ENCODE measurements around the gene HIVEP3.

HIVEP3 gene

GRCh38 chr1:41493117-41493536, 425.6 kb downstream of the HIVEP3 start (continued):
- TF ChIP-seq ZEB2 (tag by site-specific recombination; IDR thresholded peaks at IDR 0.05) (peak; percentile 29; the same call in 1 of the 2 replicates), ZNF174 (tag by site-specific recombination; IDR thresholded peaks at IDR 0.05) (no peak), ZNF792 (tag by site-specific recombination; IDR thresholded peaks at IDR 0.05) (peak; percentile 95; the same call in 1 of the 2 replicates), ZNF16 (tag by site-specific recombination; IDR thresholded peaks at IDR 0.05; ENCODE audit: low read depth) (no peak), KLF8 (tag by site-specific recombination; IDR thresholded peaks at IDR 0.05) (peak; percentile 38; the same call in 1 of the 2 replicates), ZBTB26 (tag by site-specific recombination; optimal IDR thresholded peaks at IDR 0.05) (no peak), ZNF366 (tag by site-specific recombination; conservative IDR thresholded peaks at IDR 0.05) (0 out of 2 replicates have a peak, but pooled peaks have one; percentile 24), PRDM4 (tag by site-specific recombination; IDR thresholded peaks at IDR 0.05) (no peak), ZNF398 (tag by site-specific recombination; IDR thresholded peaks at IDR 0.05) (peak; percentile 91), ZNF221 (tag by site-specific recombination; IDR thresholded peaks at IDR 0.05; ENCODE audit: borderline replicate concordance) (no peak), KLF1 (tag by site-specific recombination; IDR thresholded peaks at IDR 0.05) (no peak; the same call in 1 of the 2 replicates), ZNF621 (tag by site-specific recombination; IDR thresholded peaks at IDR 0.05) (no peak), REPIN1 (tag by site-specific recombination; IDR thresholded peaks at IDR 0.05; ENCODE audit: low read depth) (no peak), ZNF133 (tag by site-specific recombination; IDR thresholded peaks at IDR 0.05) (no peak), ZBTB48 (tag by site-specific recombination; IDR thresholded peaks at IDR 0.05) (peak; percentile 77), ZBTB20 (tag by site-specific recombination; IDR thresholded peaks at IDR 0.05) (peak; percentile 37; the same call in 1 of the 2 replicates), ZNF660 (tag by site-specific recombination; IDR thresholded peaks at IDR 0.05) (peak; percentile 93), ZNF692 (tag by site-specific recombination; IDR thresholded peaks at IDR 0.05) (peak; percentile 100), KLF16 (tag by site-specific recombination; IDR thresholded peaks at IDR 0.05) (peak; percentile 51; the same call in 1 of the 2 replicates), ZNF280D (tag by site-specific recombination; IDR thresholded peaks at IDR 0.05) (peak; percentile 76; the same call in 1 of the 2 replicates), PRDM10 (tag by site-specific recombination; IDR thresholded peaks at IDR 0.05) (peak; percentile 90), ZNF23 (tag by site-specific recombination; IDR thresholded peaks at IDR 0.05; ENCODE audit: borderline replicate concordance) (no peak), INSM2 (tag by site-specific recombination; IDR thresholded peaks at IDR 0.05) (peak; percentile 49; the same call in 1 of the 2 replicates), ZNF24 (tag by site-specific recombination; IDR thresholded peaks at IDR 0.05) (peak; percentile 66; the same call in 1 of the 2 replicates), ZNF112 (tag by site-specific recombination; IDR thresholded peaks at IDR 0.05) (no peak)

Data from HEK293 (cell line).